Heart left ventricle (tissue), 16 donors: ENCODE measurements around the gene GTF2A2. TPM values are rescaled to one million over a fixed set of nuclear protein-coding genes. Genes with fewer than 3 reads are reported as not detected.

Experiments
- ATAC-seq, 4 donors: fragments of 200-7000 bp; cut with Tn5 transposase; one replicate each; pipeline ENCODE4 v1.9.1; 2020 to 2022; ENCODE audit warnings: moderate library complexity in 4 of 4, mild to moderate bottlenecking in 3 of 4, moderate number of reproducible peaks in 1 of 4
- DNase-seq, 5 donors: peaks; one replicate each; pipeline ENCODE4 v3.0.0-alpha.2; 2020
- H3K27ac ChIP-seq, 12 donors: fragments of 200-600 bp; sonication (generic) in 4 of 12; one replicate each; pipeline versions ENCODE4 v1.5.0 to v1.8.0; 2016 to 2022; ENCODE audit warnings: mild to moderate bottlenecking in 2 of 12
- H3K27me3 ChIP-seq, 9 donors: fragments of 200-600 bp; sonication (generic) in 2 of 9; one replicate each; pipeline versions ENCODE4 v1.5.1 to v1.8.0; 2016 to 2022; ENCODE audit warnings: mild to moderate bottlenecking in 3 of 9
- H3K36me3 ChIP-seq, 9 donors: fragments of 200-600 bp; sonication (generic) in 2 of 9; one replicate each; pipeline versions ENCODE4 v1.5.0 to v1.8.0; 2018 to 2022; ENCODE audit warnings: mild to moderate bottlenecking in 2 of 9
- H3K4me1 ChIP-seq, 12 donors: fragments of 200-600 bp; sonication (generic) in 4 of 12; one replicate each; pipeline versions ENCODE4 v1.5.0 to v1.8.0; 2016 to 2022; ENCODE audit warnings: mild to moderate bottlenecking in 3 of 12
- H3K4me3 ChIP-seq, 12 donors: fragments of 200-600 bp; sonication (generic) in 4 of 12; one replicate each; pipeline versions ENCODE4 v1.5.0 to v1.8.0; 2017 to 2022; ENCODE audit warnings: mild to moderate bottlenecking in 9 of 12, moderate library complexity in 4 of 12
- H3K9me3 ChIP-seq, 12 donors: fragments of 200-600 bp; sonication (generic) in 4 of 12; one replicate each; pipeline versions ENCODE4 v1.5.0 to v1.8.0; 2016 to 2022; ENCODE audit warnings: mild to moderate bottlenecking in 1 of 12
- CTCF ChIP-seq, 12 donors: fragments of 200-600 bp; sonication (generic) in 4 of 12; IDR thresholded peaks; one replicate each; pipeline versions ENCODE4 v1.5.0 to v1.8.0; 2018 to 2022; ENCODE audit warnings: antibody characterized with exemption in 12 of 12, mild to moderate bottlenecking in 5 of 12
- POLR2A ChIP-seq, 2 donors: fragments of 450-650 bp; IDR thresholded peaks; one replicate each; pipeline ENCODE4 v1.6.1; 2017; ENCODE audit warnings: antibody characterized with exemption in 2 of 2, mild to moderate bottlenecking in 2 of 2, moderate library complexity in 2 of 2
- WGBS, 4 donors: extraction: QIAGEN DNeasy Blood & Tissue Kit in 2 of 4; methylation state at CpG; one replicate each; pipeline versions ENCODE4 v1.1.5 to v1.1.7; 2013 to 2018; 5-methylcytosine and 5-hydroxymethylcytosine counted together
- intact Hi-C, 10 donors: fragments of 100-400 bp; cut with DNase I; formaldehyde crosslinking; loops; one replicate each; pipeline versions ENCODE4 v1.11.1 to v1.14.2; 2022
- polyA plus RNA-seq, 2 donors: library from polyadenylated mRNA; stranded (reverse); fragments of 200-250 nt; gene quantifications; one replicate each; pipeline ENCODE4 v1.2.3, GENCODE V29; 2013
- total RNA-seq, 9 donors: library from RNA; depleted of rRNA in 2 of 9; stranded (reverse); fragments of >200 nt in 2 of 9; fragmentation: NEBNext Ultra II Directional in 3 of 9; extraction: Animal tissue kit (Norgen Biotek cat#: 25700) in 3 of 9; gene quantifications; one replicate each; pipeline versions ENCODE4 v1.1.0 to v1.2.4, GENCODE V29; 2016 to 2023
- donor health status: ischemic (EF 13 %, LVEDD 7.1; RV severe dilation, severe dysfunction).
- donor health status: healthy with polysubstance abuse.
- donor health status: DM: no; HTN: yes; CAD: no.
- donor health status: DM: no; HTN: no; CAD: no.
- donor health status: ischemic (EF 25% LVEDD 6.9; RV normal size, moderate dysfunction).
- donor health status: ischemic (EF 25% LVEDD 5.7; RV mildly dilated, moderate dysfunction).
- donor health status: healthy.
- donor health status: DM: yes; HTN: yes; CAD: no.
- donor health status: ischemic (EF 35%, LVEDD 5.7; RV mildly dilated, moderate dysfunction).
- donor health status: nonischemic (EF 11% LVEDD 7.7; RV severe dilation, severe dysfunction).
- donor health status: DM: yes; HTN: yes; CAD: no.
- donor health status: PGD.
- donor health status: ischemic (EF 29% LVEDD 5.4; RV normal size, mild dysfunction).
- donor health status: nonischemic (EF 23%, LVEDD 6.1; RV moderate dilation, normal function).

GTF2A2 gene
- total and polyA plus RNA-seq, 11 donors = 23.8 to 156 (median 110) TPM

- Histone ChIP-seq H3K4me3 (no peak overlapping the region), H3K27ac (no peak overlapping the region), H3K4me1 (peaks cover 0 to 7% (median 0%) of the 10 kb centered on the region in 12 donors), H3K36me3 (no peaks in the 10 kb centered on the region), H3K9me3 (no peaks in the 10 kb centered on the region), H3K27me3 (peaks cover 0 to 4% (median 0%) of the 10 kb centered on the region in 9 donors)
- no peak for DNase-seq
- ATAC-seq = no peak
- 94 to 97% (median 97%) methylated on average over 1 of the region's 1 CpG for WGBS, 4 donors
- intact Hi-C loops = loop anchor here in 4 of 10 donors (5.0 to 10.0 kb wide), 2 partner anchors 630 to 633 kb away; no protein-coding TSS in a partner anchor
- TF ChIP-seq CTCF (IDR thresholded peaks at IDR 0.05) (no peak), POLR2A (IDR thresholded peaks at IDR 0.05) (no peak)
Observed at GRCh38 chr15:59694779-59695178, 37.5 kb upstream of the GTF2A2 start.

GRCh38 chr15:59691194-59691805 lies 34.0 kb upstream of the GTF2A2 start:
- WGBS, 4 donors = 56 to 69% (median 63%) methylated on average over 1 of the region's 1 CpG
- H3K4me1 ChIP-seq = peaks cover 0 to 26% (median 19%) of the 10 kb centered on the region in 12 donors

GRCh38 chr15:59689626-59690236 lies 32.4 kb upstream of the GTF2A2 start:
- H3K4me3 ChIP-seq = peak overlapping the region; percentile 63 to 99 (median 90)
- TF ChIP-seq POLR2A (IDR thresholded peaks at IDR 0.05) (no peak), CTCF (IDR thresholded peaks at IDR 0.05) (no peak)
- peak overlapping the region; percentile 36 to 100 (median 98) for H3K27ac ChIP-seq
- 3 to 4% (median 3%) methylated on average over 25 of the region's 25 CpGs for WGBS, 4 donors
- ATAC-seq (peak; percentile 51 to 74 (median 70)), DNase-seq (peak; percentile 76 to 91 (median 88))
- peaks cover 0 to 42% (median 33%) of the 10 kb centered on the region in 12 donors for H3K4me1 ChIP-seq
- no peaks in the 10 kb centered on the region for H3K9me3 ChIP-seq
- intact Hi-C loops = loop anchor here in 6 of 10 donors (2.0 to 10.0 kb wide), 4 partner anchors 33 to 638 kb away; partner anchors contain the start of gene GTF2A2 (in 1 of the 6)
- H3K27me3 ChIP-seq = no peaks in the 10 kb centered on the region
- H3K36me3 ChIP-seq = peaks cover 0 to 13% (median 0%) of the 10 kb centered on the region in 9 donors

More at GRCh38 chr15:59691194-59691805, 34.0 kb upstream of the GTF2A2 start:
- intact Hi-C loops = loop anchor here in 5 of 10 donors (2.0 to 10.0 kb wide), 3 partner anchors 634 to 636 kb away; no protein-coding TSS in a partner anchor
- no peak for TF ChIP-seq POLR2A (IDR thresholded peaks at IDR 0.05)
- peak; percentile 39 to 76 (median 59) for TF ChIP-seq CTCF (IDR thresholded peaks at IDR 0.05)
- H3K4me3 ChIP-seq = no peak overlapping the region
- no peaks in the 10 kb centered on the region for H3K9me3 ChIP-seq
- H3K27ac ChIP-seq = no peak overlapping the region
- peak in 2 of 5 donors; percentile 29 to 40 for DNase-seq
- no peaks in the 10 kb centered on the region for H3K27me3 ChIP-seq
- no peak for ATAC-seq
- H3K36me3 ChIP-seq = peaks cover 0 to 8% (median 0%) of the 10 kb centered on the region in 9 donors
